ENCODE data around the gene GSAP. TPM values are rescaled to one million over a fixed set of nuclear protein-coding genes. Genes with fewer than 3 reads are reported as not detected.
"Not testable (repeated sequence)": the region's sequence is repeated elsewhere in the genome, so short reads cannot be mapped to it uniquely, and the experiment has no call there.

The GSAP gene
- total RNA-seq, 2 donors from 2014 or later, result 15.9 to 18.0 TPM

GRCh38 chr7:77288676-77289320 lies 127.4 kb downstream of the GSAP start:
- DNase-seq (ENCODE audit: low spot score) (no peak), ATAC-seq (no peak)
- H3K9me3 Mint-ChIP-seq, result no peaks in the 10 kb centered on the region
- peaks cover 5 to 7% of the 10 kb centered on the region in 2 donors for H3K4me1 Mint-ChIP-seq (ENCODE audit: low read depth in 2 of 2)
- H3K27ac Mint-ChIP-seq, result no peak overlapping the region
- H3K27me3 Mint-ChIP-seq, result no peaks in the 10 kb centered on the region
- no peak overlapping the region for H3K4me3 Mint-ChIP-seq
- H3K36me3 Mint-ChIP-seq, result peaks cover 5% of the 10 kb centered on the region

- H3K27ac Mint-ChIP-seq, result no peak overlapping the region
- no peak for ATAC-seq
- H3K4me1 Mint-ChIP-seq (ENCODE audit: low read depth in 2 of 2), result peaks cover 0 to 3% of the 10 kb centered on the region in 2 donors
- H3K9me3 Mint-ChIP-seq, result no peaks in the 10 kb centered on the region
- H3K36me3 Mint-ChIP-seq, result peaks cover 5% of the 10 kb centered on the region
- DNase-seq (ENCODE audit: low spot score), result no peak
- H3K27me3 Mint-ChIP-seq, result no peaks in the 10 kb centered on the region
- H3K4me3 Mint-ChIP-seq, result no peak overlapping the region
These were observed 131.5 kb downstream of the GSAP start for GRCh38 chr7:77284616-77285015.

- Mint-ChIP-seq H3K4me1 (ENCODE audit: low read depth in 2 of 2) (peaks cover 0 to 3% of the 10 kb centered on the region in 2 donors), H3K9me3 (no peaks in the 10 kb centered on the region), H3K4me3 (no peak overlapping the region), H3K27ac (no peak overlapping the region), H3K27me3 (no peaks in the 10 kb centered on the region), H3K36me3 (peaks cover 5% of the 10 kb centered on the region)
- DNase-seq (ENCODE audit: low spot score) (no peak), ATAC-seq (no peak)
These were observed 132.1 kb downstream of the GSAP start for GRCh38 chr7:77284005-77284404.

- Mint-ChIP-seq H3K4me1 (ENCODE audit: low read depth in 2 of 2) (peaks cover 0 to 3% of the 10 kb centered on the region in 2 donors), H3K27me3 (no peaks in the 10 kb centered on the region), H3K9me3 (no peaks in the 10 kb centered on the region), H3K36me3 (peaks cover 5% of the 10 kb centered on the region), H3K27ac (no peak overlapping the region), H3K4me3 (no peak overlapping the region)
- no peak for DNase-seq (ENCODE audit: low spot score)
- ATAC-seq, result no peak
These were observed 133.3 kb downstream of the GSAP start for GRCh38 chr7:77282897-77283296.

GRCh38 chr7:77281780-77282478 lies 134.2 kb downstream of the GSAP start:
- DNase-seq (ENCODE audit: low spot score) (no peak), ATAC-seq (no peak)
- no peaks in the 10 kb centered on the region for H3K9me3 Mint-ChIP-seq
- no peak overlapping the region for H3K27ac Mint-ChIP-seq
- H3K27me3 Mint-ChIP-seq, result no peaks in the 10 kb centered on the region
- peaks cover 0 to 3% of the 10 kb centered on the region in 2 donors for H3K4me1 Mint-ChIP-seq (ENCODE audit: low read depth in 2 of 2)
- H3K36me3 Mint-ChIP-seq, result peaks cover 5% of the 10 kb centered on the region
- H3K4me3 Mint-ChIP-seq, result no peak overlapping the region

- Mint-ChIP-seq H3K4me3 (no peak overlapping the region), H3K9me3 (no peaks in the 10 kb centered on the region), H3K36me3 (no peaks in the 10 kb centered on the region), H3K27ac (no peak overlapping the region), H3K4me1 (ENCODE audit: low read depth in 2 of 2) (peaks cover 9 to 12% of the 10 kb centered on the region in 2 donors), H3K27me3 (no peaks in the 10 kb centered on the region)
- DNase-seq (ENCODE audit: low spot score) (no peak), ATAC-seq (no peak)
These were observed 140.0 kb downstream of the GSAP start for GRCh38 chr7:77276120-77276519.

- not testable (repeated sequence) for H3K4me3 Mint-ChIP-seq; H3K27me3 Mint-ChIP-seq; ATAC-seq; H3K27ac Mint-ChIP-seq; H3K36me3 Mint-ChIP-seq; DNase-seq (ENCODE audit: low spot score); H3K9me3 Mint-ChIP-seq
- peaks cover 9 to 12% of the 10 kb centered on the region in 2 donors for H3K4me1 Mint-ChIP-seq (ENCODE audit: low read depth in 2 of 2)
These were observed 140.5 kb downstream of the GSAP start for GRCh38 chr7:77275663-77276062.

- Mint-ChIP-seq H3K27me3 (no peaks in the 10 kb centered on the region), H3K4me3 (no peak overlapping the region), H3K9me3 (no peaks in the 10 kb centered on the region), H3K36me3 (no peaks in the 10 kb centered on the region), H3K4me1 (ENCODE audit: low read depth in 2 of 2) (peaks cover 14 to 16% of the 10 kb centered on the region in 2 donors), H3K27ac (no peak overlapping the region)
- DNase-seq (ENCODE audit: low spot score), result no peak
- no peak for ATAC-seq
These were observed 144.4 kb downstream of the GSAP start for GRCh38 chr7:77271766-77272165.

- Mint-ChIP-seq H3K36me3 (no peaks in the 10 kb centered on the region), H3K9me3 (no peaks in the 10 kb centered on the region), H3K27me3 (no peaks in the 10 kb centered on the region), H3K27ac (no peak overlapping the region), H3K4me1 (ENCODE audit: low read depth in 2 of 2) (peaks cover 5 to 15% of the 10 kb centered on the region in 2 donors), H3K4me3 (no peak overlapping the region)
- ATAC-seq (no peak), DNase-seq (ENCODE audit: low spot score) (no peak)
These were observed 146.1 kb downstream of the GSAP start for GRCh38 chr7:77270094-77270480.

- Mint-ChIP-seq H3K36me3 (no peaks in the 10 kb centered on the region), H3K9me3 (no peaks in the 10 kb centered on the region), H3K27me3 (no peaks in the 10 kb centered on the region), H3K4me3 (no peak overlapping the region), H3K27ac (no peak overlapping the region), H3K4me1 (ENCODE audit: low read depth in 2 of 2) (peaks cover 5 to 15% of the 10 kb centered on the region in 2 donors)
- ATAC-seq, result no peak
- DNase-seq (ENCODE audit: low spot score), result no peak
These were observed 146.6 kb downstream of the GSAP start for GRCh38 chr7:77269360-77270093.

GRCh38 chr7:77266291-77266794 lies 149.8 kb downstream of the GSAP start:
- DNase-seq (ENCODE audit: low spot score), result no peak
- H3K27ac Mint-ChIP-seq, result peak overlapping the region in 1 of 2 donors; percentile 71

GRCh38 chr7:77265666-77266065 lies 150.5 kb downstream of the GSAP start:
- ATAC-seq (no peak), DNase-seq (ENCODE audit: low spot score) (no peak)
- H3K27me3 Mint-ChIP-seq, result no peaks in the 10 kb centered on the region
- H3K27ac Mint-ChIP-seq, result peak overlapping the region in 1 of 2 donors; percentile 71
- peak overlapping the region; percentile 55 for H3K4me3 Mint-ChIP-seq
- peaks cover 5 to 15% of the 10 kb centered on the region in 2 donors for H3K4me1 Mint-ChIP-seq (ENCODE audit: low read depth in 2 of 2)
- no peaks in the 10 kb centered on the region for H3K36me3 Mint-ChIP-seq
- no peaks in the 10 kb centered on the region for H3K9me3 Mint-ChIP-seq

More at GRCh38 chr7:77266291-77266794, 149.8 kb downstream of the GSAP start:
- peaks cover 5 to 15% of the 10 kb centered on the region in 2 donors for H3K4me1 Mint-ChIP-seq (ENCODE audit: low read depth in 2 of 2)
- ATAC-seq, result peak; percentile 71 to 95
- H3K27me3 Mint-ChIP-seq, result no peaks in the 10 kb centered on the region
- no peaks in the 10 kb centered on the region for H3K36me3 Mint-ChIP-seq
- peak overlapping the region; percentile 55 for H3K4me3 Mint-ChIP-seq
- H3K9me3 Mint-ChIP-seq, result no peaks in the 10 kb centered on the region

- Mint-ChIP-seq H3K27me3 (no peaks in the 10 kb centered on the region), H3K4me1 (ENCODE audit: low read depth in 2 of 2) (peaks cover 0 to 11% of the 10 kb centered on the region in 2 donors), H3K4me3 (no peak overlapping the region), H3K9me3 (no peaks in the 10 kb centered on the region), H3K36me3 (no peaks in the 10 kb centered on the region), H3K27ac (no peak overlapping the region)
- DNase-seq (ENCODE audit: low spot score) (no peak), ATAC-seq (no peak)
These were observed 153.8 kb downstream of the GSAP start for GRCh38 chr7:77262316-77262715.

All from natural killer cell treated with Interleukin-12 subunit alpha and Interleukin-12 subunit beta and Interleukin-15 and Interleukin-18, amount 100 ng/mL, for 72 hours (primary cell).